Measurements from ENCODE around the gene NES.

The NES gene

GRCh38 chr1:156704166-156704711, 27.0 kb upstream of the NES start:
- no peak for DNase-seq

- DNase-seq = no peak
These were observed 26.5 kb upstream of the NES start for GRCh38 chr1:156703741-156704140.

DNA sequence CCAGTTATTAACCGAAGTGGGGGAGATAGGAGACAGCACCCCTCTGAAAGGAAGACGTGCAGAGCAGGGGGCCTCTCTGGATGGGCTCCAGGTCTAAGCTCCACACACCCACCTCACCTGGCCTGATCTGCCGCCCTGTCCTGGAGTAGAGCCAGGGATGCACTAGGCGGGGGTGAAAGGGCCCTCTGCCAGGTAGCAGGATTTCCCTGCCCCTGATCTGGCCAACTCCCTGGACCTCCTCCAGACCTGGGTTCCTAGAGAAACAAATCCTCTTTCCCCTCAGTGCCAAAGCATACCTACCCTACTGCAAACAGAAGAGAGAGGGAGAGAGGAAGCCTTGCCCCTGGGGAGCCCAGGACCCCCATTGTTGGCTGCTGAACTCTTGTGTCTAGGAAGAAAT, 26.1 kb upstream of the NES start:
- DNase-seq = no peak

- DNase-seq = no peak
These were observed 23.7 kb upstream of the NES start for GRCh38 chr1:156700736-156701531.

DNA sequence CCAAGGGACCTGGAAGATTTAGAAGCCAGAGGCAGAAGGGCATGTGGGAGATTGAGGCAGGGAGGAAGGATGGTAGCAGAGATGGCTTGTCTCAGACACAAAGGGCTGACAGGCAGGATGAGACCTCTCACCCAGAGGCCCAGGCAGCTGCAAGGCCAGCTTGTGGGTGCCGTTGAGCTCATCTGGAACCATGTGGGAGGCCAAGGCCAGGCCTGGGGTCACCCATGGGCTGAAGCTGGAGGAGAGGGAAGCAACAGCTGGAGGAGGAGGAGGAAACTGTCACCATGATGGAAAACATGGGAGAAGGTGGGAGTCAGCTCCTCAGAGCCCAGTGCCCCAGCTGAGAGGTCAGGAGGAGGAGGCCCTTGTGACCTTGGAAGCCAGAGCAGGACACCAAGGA, 21.8 kb upstream of the NES start:
- no peak for DNase-seq

DNA sequence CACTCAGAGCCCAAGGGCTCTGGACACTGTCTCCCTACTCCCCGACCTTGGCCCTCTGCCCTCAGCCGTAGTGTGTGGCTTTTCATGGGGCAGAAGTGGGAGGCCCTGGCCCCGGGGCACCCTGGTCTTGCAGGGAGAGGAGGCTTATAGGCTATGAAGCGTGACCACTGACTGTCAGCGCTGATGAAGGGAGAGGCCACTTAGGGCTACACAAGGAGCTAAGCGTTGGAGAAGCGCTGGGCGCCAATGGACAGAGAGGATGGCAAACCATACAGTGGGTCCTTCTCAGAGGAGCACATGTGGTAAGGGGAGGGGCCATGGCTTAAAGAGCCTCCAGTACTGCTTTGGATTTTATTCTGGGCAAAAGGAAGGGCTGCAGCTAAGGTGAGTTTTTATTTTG, 20.3 kb upstream of the NES start:
- no peak for DNase-seq

DNA sequence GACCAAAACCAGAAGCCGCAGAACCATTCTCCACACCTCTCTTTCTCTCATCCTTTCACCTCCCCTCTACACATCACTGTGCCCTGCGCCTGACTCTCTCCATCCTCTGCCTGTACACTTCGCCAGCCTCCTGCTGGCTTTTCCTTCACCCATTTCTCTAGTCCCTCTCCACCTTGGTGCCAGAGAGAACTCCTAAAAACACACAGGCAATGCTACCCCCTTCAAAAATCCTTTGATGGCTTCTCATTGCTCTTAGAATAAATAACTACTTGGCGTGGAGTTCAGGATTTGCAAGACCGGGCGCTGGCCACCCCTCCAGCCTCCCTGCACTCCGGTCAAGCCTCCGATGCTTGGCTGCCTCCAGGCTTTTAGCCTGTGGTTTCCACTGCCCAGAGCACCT, 19.5 kb upstream of the NES start:
- DNase-seq = no peak

DNA sequence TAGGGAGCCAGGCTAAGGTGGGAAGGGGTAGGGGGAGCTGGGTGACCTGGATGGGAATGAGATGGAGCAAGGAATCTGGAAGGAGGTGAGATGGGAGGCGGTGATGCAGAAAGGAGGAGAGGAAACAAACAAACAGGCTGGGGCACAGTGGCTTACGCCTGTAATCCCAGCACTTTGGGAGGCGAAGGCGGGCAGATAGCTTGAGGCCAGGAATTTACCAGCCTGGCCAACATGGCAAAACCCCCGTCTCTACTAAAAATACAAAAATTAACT, 17.4 kb upstream of the NES start:
- DNase-seq = no peak

DNA sequence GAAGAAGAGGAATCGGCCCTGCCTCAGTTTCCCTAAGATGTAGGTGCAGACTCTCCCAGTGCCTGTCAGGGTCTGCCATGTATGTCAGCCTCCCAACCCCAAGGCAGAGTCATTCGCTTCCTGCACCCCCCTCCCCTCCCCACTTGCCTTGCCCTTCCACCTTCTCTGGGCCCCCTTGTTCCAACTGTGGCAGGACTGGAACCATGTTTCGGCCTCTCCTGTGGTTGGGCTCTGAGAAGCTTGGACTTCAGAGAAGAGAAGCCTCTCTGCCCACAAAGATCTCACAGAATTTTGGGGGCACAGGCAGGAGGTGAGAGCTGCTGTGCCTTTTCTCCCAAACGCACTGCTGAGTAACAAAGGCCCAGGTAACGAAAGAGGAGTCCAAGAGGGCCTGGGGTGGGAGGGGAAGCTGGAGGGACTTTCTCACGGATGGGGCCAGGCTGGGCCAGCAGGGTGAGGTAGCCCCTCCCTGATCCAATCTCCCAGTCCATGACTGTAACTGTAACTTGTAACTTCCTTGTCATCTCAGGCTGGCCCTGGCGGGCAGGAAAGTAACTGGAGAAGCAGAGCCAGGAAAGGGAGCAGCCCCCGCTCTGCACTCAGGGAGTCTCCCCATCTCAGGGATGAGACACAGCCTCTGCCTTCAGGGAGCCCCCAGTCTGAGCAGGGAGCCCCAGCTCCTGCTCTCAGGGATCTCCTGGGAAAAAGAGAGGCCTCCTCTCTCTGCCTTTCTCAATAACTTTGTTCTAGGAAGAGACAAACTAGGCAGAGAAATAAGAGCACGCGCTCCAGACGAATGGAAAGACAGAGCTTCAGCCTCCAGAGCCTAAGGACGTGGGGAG, 16.9 kb upstream of the NES start:
- peak; percentile 39 for DNase-seq

DNA sequence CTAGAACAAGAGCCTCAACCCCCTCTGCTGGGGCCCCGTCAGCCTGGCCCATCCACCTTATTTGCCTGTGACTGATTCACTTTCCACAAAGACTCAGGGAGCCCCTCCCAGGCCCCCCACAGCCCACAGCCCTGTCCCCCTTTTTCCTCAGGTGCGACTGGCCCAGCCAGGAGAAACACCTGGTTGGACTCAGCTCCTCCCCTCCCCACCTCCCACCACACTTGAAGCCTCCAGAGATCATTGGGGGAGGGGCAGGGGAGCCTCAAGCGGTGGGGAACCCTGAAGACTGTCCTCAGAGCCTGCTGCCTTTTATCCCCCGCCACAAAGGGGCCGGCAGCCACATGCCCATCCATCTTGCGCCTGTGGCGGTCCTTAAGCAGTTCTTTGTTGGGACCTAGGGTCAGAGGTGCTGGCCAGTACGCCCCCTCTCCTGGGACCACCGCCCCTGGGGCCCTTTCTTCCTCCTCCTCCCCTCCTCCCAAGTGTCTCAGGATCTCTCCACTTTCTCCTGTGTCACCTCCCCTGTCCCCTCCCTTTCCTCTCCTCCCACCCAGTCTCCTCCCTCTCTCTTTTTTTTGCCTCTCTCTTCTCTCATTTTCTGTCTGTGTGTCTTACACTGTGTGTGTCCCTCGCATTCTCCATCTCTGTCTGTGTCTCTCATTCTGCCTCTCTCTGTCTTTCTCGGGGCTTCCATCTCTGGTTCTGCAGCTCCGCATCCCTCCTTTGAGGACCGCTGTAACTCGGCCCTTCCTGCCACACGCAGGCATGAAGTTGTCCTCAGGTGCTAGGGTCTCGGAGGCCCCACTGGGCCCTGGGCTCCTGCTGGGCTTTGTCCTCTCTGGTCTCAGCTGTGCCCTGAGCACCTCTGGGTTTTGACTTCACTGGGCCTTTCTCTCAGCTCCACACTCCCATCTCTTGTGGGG, 16.0 kb upstream of the NES start:
- no peak for DNase-seq

- no peak for DNase-seq
These were observed 15.3 kb upstream of the NES start for GRCh38 chr1:156692441-156692924.

GRCh38 chr1:156691665-156692440, 14.6 kb upstream of the NES start:
- DNase-seq = peak; percentile 61

GRCh38 chr1:156691191-156691590, 14.0 kb upstream of the NES start:
- no peak for DNase-seq

DNA sequence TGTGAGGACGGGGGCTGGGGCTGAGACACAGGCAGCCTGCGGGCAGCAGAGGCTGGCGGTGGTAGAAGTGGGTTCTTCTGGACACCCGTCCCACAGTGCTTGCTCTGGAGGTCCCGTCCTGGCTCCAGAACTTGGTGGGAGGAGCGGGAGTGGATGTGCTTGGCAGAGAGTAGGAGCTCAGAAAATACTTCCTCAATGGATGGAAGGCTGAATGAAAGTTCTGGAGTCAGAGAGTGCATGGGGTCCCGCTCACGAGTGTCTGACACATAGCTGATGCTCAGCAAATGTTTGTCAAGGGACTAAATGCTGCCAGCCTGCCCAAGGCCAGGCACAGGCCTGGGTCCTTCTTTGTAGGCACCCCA, 13.4 kb upstream of the NES start:
- DNase-seq = peak; percentile 50

DNA sequence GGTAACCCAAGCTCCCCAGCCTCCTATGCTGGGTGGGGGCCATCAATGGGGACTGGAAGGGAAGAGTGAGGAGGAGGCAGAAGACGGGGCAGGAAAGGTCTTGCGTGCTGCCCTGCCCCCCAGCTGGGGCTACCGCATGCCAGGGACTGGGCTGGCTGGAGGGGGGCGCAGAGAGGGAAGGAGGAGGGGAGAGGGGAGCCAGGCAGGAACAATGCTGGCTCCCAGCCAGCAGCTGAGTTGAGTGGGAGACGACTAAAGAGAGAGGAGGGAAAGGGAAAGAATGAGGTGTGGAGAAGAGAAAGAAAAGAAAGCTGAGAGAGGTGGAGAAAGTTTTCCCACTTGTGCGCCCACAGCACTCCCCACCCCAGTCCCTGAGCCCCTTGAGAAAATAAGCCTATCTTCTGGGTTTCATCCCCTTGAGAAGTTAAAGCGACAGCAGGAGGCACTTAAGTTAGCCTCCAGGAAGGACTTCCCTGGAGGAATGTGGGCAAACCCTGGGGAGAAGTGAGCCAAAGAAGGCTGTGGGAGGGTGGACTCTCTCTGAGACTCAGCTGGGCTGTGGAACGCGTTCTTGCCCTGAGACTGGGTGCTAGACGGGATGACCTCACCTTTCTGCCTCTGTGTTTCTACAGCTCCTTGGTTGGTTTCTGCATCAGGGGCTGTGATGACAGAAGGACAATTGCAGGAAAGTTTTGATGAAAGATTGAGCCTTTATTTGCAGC, 12.9 kb upstream of the NES start:
- DNase-seq = peak; percentile 47

DNA sequence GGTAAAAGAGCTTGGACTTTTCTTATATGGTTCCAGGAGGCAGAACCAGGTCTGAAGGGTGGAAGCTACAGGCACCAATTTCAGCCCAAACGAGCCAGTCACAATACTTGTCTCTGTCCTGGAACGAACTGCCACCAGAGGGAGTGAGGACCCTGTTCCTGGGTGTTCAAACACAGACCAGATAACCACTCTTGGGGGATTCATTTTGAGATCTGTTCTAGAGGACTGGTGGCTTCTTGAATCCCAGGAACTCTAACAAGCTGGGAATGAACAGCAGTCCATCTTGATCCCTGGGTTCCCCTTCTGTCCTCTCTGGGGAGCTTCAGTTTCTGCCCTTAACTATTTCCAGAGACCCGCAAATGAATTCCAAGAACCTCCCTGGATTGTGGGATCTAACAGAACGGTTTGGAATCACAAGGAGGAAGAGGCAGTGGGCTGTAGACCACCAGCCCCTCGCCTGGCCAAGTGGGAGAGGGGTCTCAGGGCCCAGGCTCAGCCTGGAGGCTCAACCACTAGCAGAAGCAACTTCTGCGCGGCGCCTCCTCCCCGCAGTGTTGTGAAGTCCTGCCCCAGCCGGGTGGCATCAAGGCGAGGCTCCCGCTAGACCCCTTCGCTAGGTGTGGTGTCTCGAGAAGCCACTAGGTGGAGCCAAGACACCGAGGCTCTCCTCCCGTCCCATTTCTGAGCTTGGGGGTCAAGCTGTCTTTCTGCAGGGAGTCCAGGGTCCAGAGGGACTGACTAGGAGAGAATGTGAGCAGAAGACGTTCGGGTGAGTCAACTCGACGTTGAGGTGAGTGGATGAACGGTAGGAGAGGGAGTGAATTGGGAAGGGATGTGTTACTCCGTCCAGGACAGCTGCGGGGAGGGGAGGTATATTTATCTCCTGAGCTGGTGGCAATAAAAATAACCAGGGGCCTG, 12.1 kb upstream of the NES start:
- peak; percentile 86 for DNase-seq

- peak; percentile 31 for DNase-seq
These were observed 7.1 kb upstream of the NES start for GRCh38 chr1:156684227-156684782.

DNA sequence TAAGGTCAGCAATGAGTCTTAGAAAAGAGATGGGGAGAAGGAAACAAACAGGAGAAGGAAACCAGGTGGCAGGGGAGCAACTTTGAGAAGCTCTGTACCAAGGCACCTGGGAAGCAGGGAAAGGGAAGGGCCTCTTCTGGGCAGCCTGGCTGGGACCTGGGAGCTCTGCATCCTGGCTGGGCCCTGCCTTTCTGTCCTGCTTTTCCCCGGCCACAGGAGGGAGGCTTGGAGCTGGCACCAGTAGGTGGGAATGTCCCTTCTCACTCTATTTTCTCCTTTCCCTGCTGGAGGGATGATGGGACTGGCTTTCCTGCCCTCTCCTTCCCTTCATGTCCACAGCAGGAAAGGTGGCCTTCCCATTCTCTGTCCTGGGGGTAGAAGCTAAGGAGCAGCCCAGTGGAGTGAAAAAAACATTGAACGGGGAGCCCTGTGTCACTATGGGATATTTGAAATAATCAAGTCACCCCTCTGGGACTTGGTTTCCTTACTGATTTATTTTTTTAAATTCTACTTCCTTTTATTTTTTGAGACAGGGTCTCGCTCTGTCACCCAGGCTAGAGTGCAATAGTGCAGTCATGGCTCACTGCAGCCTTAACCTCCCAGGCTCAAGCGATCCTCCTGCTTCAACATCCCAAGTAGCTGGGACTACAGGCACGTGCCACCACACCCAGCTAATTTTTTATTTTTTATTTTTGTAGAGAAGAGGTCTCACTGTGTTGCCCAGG, 5.1 kb upstream of the NES start:
- DNase-seq = no peak

DNA sequence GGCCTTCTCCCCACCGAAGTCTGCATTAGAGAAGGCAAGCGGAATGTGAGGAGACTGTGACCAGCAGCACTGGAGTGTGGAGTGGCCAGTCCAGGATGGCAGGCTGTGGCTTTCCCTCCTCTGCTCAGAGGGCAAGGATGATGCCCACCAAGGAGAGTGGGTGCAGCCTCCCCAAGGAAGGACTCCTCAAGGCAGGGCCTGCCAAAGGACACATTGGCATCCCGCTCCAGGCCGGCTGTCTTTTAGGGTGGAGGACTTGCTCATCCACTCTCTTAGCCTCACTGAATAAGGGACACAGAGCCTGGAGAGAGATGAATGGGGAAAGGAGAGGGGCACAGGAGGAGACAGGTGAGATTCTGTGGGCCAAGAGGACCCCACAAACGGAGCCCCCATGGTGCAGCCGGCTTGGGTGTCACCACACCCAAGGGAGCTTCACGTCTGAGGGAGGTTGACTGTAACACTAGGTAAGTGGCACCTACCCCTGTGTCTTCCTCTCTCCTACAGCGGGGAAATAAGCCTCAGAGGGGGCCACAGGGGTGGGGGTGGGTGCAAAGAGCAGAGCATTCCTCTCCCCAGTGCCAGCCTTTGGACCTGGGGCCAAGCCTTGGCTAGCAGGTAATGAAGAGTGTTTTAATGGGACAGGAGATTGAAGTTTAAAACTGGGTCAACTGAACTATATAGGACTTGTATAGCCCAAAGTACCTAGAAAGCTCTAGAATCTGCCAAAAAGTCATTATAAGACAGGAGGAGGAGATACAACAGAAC, 4.2 kb upstream of the NES start:
- no peak for DNase-seq

All from suppressor macrophage treated with lipopolysaccharide for 4 hours (primary cell).